Fibroblast of lung (primary cell): ENCODE data around the gene SLC66A2.

Experiments
- CTCF ChIP-seq, 2 donors: IDR thresholded peaks in 1 of 2; conservative IDR thresholded peaks in 1 of 2; 1 replicate in 1 of 2; 2 replicates in 1 of 2; pipeline ENCODE4 v1.5.1; 2011 to 2012; ENCODE audit warnings: low read length in 2 of 2, control low read depth in 1 of 2, inconsistent platforms in 1 of 2, low read depth in 1 of 2, mild to moderate bottlenecking in 1 of 2
- EZH2 ChIP-seq: IDR thresholded peaks from 2 replicates; pipeline ENCODE4 v1.5.1; 2012; ENCODE audit warnings: low read length, control low read depth, mild to moderate bottlenecking; ENCODE audit errors: missing control alignments

DNA sequence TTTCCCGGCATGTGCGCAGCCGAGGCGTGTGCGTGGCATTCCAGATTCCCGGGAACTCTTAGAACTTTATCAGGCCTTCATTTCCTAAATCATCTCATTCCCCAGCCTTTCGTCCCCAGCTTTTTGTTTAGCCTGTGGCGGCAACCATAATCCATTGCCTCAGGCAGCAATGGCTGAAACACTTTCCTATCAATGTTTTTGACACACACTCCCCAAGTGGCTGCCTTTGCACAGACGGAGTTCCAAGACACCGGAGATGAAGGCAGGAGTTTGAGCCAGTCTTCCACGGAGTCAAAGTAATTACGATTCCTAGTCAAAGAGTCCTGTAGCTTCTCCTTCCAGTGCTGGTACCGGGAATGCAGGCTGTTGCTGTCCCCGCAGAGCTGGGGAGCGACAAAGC, 88.9 kb downstream of the SLC66A2 start:
- TF ChIP-seq CTCF (conservative IDR thresholded peaks at IDR 0.05 in 1 of 2, IDR thresholded peaks at IDR 0.05 in 1 of 2; ENCODE audit: low read depth in 1 of 2, low read length in 2 of 2), result no peak
- no peak for TF ChIP-seq EZH2
